HEK293T (cell line): ENCODE measurements around the gene SGK2.

Experiments used
- BHLHE40 ChIP-seq: fragments of 450-650 bp; IDR thresholded peaks from 2 replicates; pipeline ENCODE4 v1.6.1; 2016; ENCODE audit warnings: mild to moderate bottlenecking, moderate library complexity, borderline replicate concordance
- ELF4 ChIP-seq: fragments of 450-650 bp; IDR thresholded peaks from 2 replicates; pipeline ENCODE4 v1.6.1; 2017; ENCODE audit warnings: antibody characterized with exemption
- FOXA1 ChIP-seq: fragments of 450-650 bp; IDR thresholded peaks from 2 replicates; pipeline ENCODE4 v1.6.1; 2016; ENCODE audit warnings: mild to moderate bottlenecking
- FOXM1 ChIP-seq: fragments of 450-650 bp; IDR thresholded peaks from 2 replicates; pipeline ENCODE4 v1.6.1; 2017; ENCODE audit warnings: mild to moderate bottlenecking, borderline replicate concordance
- HDGF ChIP-seq: fragments of 450-650 bp; IDR thresholded peaks from 2 replicates; pipeline ENCODE4 v1.6.1; 2017; ENCODE audit warnings: antibody characterized with exemption, borderline replicate concordance
- LEF1 ChIP-seq: fragments of 450-650 bp; IDR thresholded peaks from 2 replicates; pipeline ENCODE4 v1.6.1; 2017; ENCODE audit warnings: mild to moderate bottlenecking, borderline replicate concordance
- NFRKB ChIP-seq: fragments of 450-650 bp; IDR thresholded peaks from 2 replicates; pipeline ENCODE4 v1.6.1; 2016; ENCODE audit warnings: mild to moderate bottlenecking, moderate library complexity
- SP1 ChIP-seq: fragments of 450-650 bp; IDR thresholded peaks from 2 replicates; pipeline ENCODE4 v1.6.1; 2017
- SUZ12 ChIP-seq: fragments of 450-650 bp; IDR thresholded peaks from 2 replicates; pipeline ENCODE4 v1.6.1; 2016; ENCODE audit warnings: mild to moderate bottlenecking
- TARDBP ChIP-seq: fragments of 450-650 bp; IDR thresholded peaks from 2 replicates; pipeline ENCODE4 v1.6.1; 2016

GRCh38 chr20:43554369-43554768 is 4.5 kb upstream of the SGK2 start:
- no peak for TF ChIP-seq HDGF
- TF ChIP-seq FOXM1, result no peak
- no peak for TF ChIP-seq SUZ12
- TF ChIP-seq FOXA1, result no peak
- no peak for TF ChIP-seq SP1
- TF ChIP-seq TARDBP, result no peak
- no peak for TF ChIP-seq LEF1
- no peak for TF ChIP-seq ELF4
- no peak for TF ChIP-seq BHLHE40
- no peak for TF ChIP-seq NFRKB
